GM18907 (cell line): ENCODE data around the gene TNFSF10.
"Not testable (repeated sequence)": the region's sequence is repeated elsewhere in the genome, so short reads cannot be mapped to it uniquely, and the experiment has no call there.

ENCODE experiments used
- ATAC-seq: cut with Tn5 transposase; IDR thresholded peaks from one replicate; pipeline ENCODE4 v1.9.1; 2021; ENCODE audit warnings: mild to moderate bottlenecking, moderate library complexity; ENCODE audit not compliant: unreplicated experiment

Gene TNFSF10

GRCh38 chr3:172522871-172523818 is at the start of gene TNFSF10:
TNFSF10 (minus strand) TSS chr3:172523430; CDS start chr3:172523384, 46 bp downstream.
- peak; percentile 93 for ATAC-seq

GRCh38 chr3:172569128-172570008 is 46.1 kb upstream of the TNFSF10 start:
- no peak for ATAC-seq

- ATAC-seq: no peak
These were observed 45.5 kb upstream of the TNFSF10 start for GRCh38 chr3:172568701-172569100.

- not testable (repeated sequence) for ATAC-seq
These were observed 43.6 kb upstream of the TNFSF10 start for GRCh38 chr3:172566785-172567184.

- no peak for ATAC-seq
These were observed 41.3 kb upstream of the TNFSF10 start for GRCh38 chr3:172564499-172564898.

- peak; percentile 77 for ATAC-seq
These were observed 39.9 kb upstream of the TNFSF10 start for GRCh38 chr3:172562871-172563865.

GRCh38 chr3:172561897-172562640 is 38.8 kb upstream of the TNFSF10 start:
- ATAC-seq: no peak

GRCh38 chr3:172560586-172560985 is 37.4 kb upstream of the TNFSF10 start:
- ATAC-seq: no peak

- ATAC-seq: no peak
These were observed 36.8 kb upstream of the TNFSF10 start for GRCh38 chr3:172560026-172560425.

- ATAC-seq: no peak
These were observed 35.8 kb upstream of the TNFSF10 start for GRCh38 chr3:172559020-172559419.

- no peak for ATAC-seq
These were observed 34.4 kb upstream of the TNFSF10 start for GRCh38 chr3:172557515-172558220.

GRCh38 chr3:172553526-172554252 is 30.5 kb upstream of the TNFSF10 start:
- no peak for ATAC-seq

GRCh38 chr3:172552607-172553006 is 29.4 kb upstream of the TNFSF10 start:
- no peak for ATAC-seq

GRCh38 chr3:172551874-172552273 is 28.6 kb upstream of the TNFSF10 start:
- ATAC-seq: no peak

GRCh38 chr3:172550347-172550943 is 27.2 kb upstream of the TNFSF10 start:
- peak; percentile 61 for ATAC-seq

GRCh38 chr3:172549144-172549543 is 25.9 kb upstream of the TNFSF10 start:
- no peak for ATAC-seq

GRCh38 chr3:172546628-172547214 is 23.5 kb upstream of the TNFSF10 start:
- peak; percentile 45 for ATAC-seq

GRCh38 chr3:172546105-172546504 is 22.9 kb upstream of the TNFSF10 start:
- no peak for ATAC-seq
